Measurements from ENCODE around the gene CLK3. TPM values are rescaled to one million over a fixed set of nuclear protein-coding genes. Genes with fewer than 3 reads are reported as not detected.

Gene CLK3
- total and polyA plus RNA-seq, 2 donors (not counting 3 experiments of a cell fraction or from before 2014, with no cell fraction given) = 75.5 to 121 TPM

DNA sequence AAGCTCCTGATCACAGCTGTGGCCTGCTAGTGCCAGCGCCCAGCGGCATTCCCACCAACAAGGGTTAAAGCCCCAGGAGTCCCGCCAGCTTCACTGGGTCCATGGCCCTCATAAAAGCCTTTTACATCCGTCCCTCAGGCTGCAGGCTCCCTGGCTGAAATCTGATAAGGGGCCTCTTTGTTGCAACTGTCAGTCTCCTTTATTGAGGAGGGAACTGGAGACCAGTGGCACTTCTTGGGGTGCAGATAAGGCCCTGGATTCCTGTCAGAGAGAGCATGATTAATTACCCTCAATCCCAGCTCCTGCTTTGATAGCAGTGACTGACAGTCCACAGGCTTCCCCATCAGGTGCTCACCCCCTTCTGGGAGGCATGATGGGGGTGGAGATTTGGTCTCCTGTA is 30.9 kb upstream of the CLK3 start:
- no peak overlapping the region for H3K4me2 ChIP-seq (ENCODE audit: insufficient read depth, low read length)
- no peak overlapping the region for H3K4me3 ChIP-seq (replicated peaks in 1 of 3; ENCODE audit: insufficient read depth in 1 of 3, low read depth in 1 of 3, low read length in 3 of 3)
- H4K20me1 ChIP-seq (replicated peaks; ENCODE audit: control insufficient read depth, extremely low read depth, insufficient read depth, low read length) = no peaks in the 10 kb centered on the region
- FAIRE-seq = no peak
- no peaks in the 10 kb centered on the region for H3K27me3 ChIP-seq (ENCODE audit: control insufficient read depth in 2 of 2, insufficient read depth in 2 of 2, low read length in 2 of 2)
- dilution Hi-C loops (cut with MboI; ENCODE audit: extremely low pct_ligation_motif_present, low sequenced_read_pairs) (no loop called here), intact Hi-C loops (cut with micrococcal nuclease) (no loop called here)
- CTCF ChIA-PET = no interaction called here
- no peak for DNase-seq (ENCODE audit: low read depth, low spot score)
- H3K36me3 ChIP-seq (ENCODE audit: control insufficient read depth in 2 of 2, extremely low read depth in 1 of 2, insufficient read depth in 2 of 2, low read length in 2 of 2) = no peaks in the 10 kb centered on the region
- H2AFZ ChIP-seq (ENCODE audit: low read depth, low read length) = no peak overlapping the region
- peaks cover 19% of the 10 kb centered on the region for H3K4me1 ChIP-seq (ENCODE audit: control insufficient read depth, extremely low read depth, insufficient read depth, low read length)
- H3K79me2 ChIP-seq (ENCODE audit: control insufficient read depth, insufficient read depth, low read length) = no peaks in the 10 kb centered on the region
- no peaks in the 10 kb centered on the region for H3K9me1 ChIP-seq (replicated peaks; ENCODE audit: control insufficient read depth, extremely low read depth, insufficient read depth, low read length)
- H3K27ac ChIP-seq (ENCODE audit: insufficient read depth, low read depth, low read length) = no peak overlapping the region
- H3K9me3 ChIP-seq (replicated peaks; ENCODE audit: control insufficient read depth, insufficient read depth, low read length) = no peaks in the 10 kb centered on the region
- BruUV-seq (replicated peaks) = no TSS peak
- no peak for TF ChIP-seq POLR2A (IDR thresholded peaks at IDR 0.05; ENCODE audit: low read depth, low read length)
- TF ChIP-seq EZH2 (IDR thresholded peaks at IDR 0.05; ENCODE audit: borderline replicate concordance, low read depth, low read length, severe bottlenecking) = no peak
- TF ChIP-seq MYC (IDR thresholded peaks at IDR 0.05; ENCODE audit: low read depth, low read length) = no peak
- H3K9ac ChIP-seq (replicated peaks; ENCODE audit: extremely low read depth, insufficient read depth, low read length) = no peak overlapping the region
- POLR2A ChIA-PET = no interaction called here

DNA sequence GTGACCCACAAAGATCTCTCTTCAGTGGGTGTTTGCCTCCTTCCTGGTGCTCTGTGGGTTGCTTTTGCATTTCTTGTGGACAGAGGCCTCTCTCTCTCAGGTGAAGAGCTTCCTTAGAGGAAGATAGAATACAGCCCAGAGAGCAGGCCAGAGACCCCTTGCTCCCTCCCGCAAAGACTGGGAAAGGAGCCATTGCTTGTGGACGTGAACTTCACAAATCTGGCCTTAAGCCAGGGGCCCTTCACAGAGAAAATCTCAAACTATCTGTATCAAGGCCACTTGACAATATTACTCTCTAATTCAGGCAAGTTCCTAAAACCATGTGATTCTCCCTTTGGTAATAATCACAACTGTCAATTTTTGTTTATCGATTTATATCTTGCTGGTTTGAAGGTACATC is 30.4 kb upstream of the CLK3 start:
- Histone ChIP-seq H3K9me1 (replicated peaks; ENCODE audit: control insufficient read depth, extremely low read depth, insufficient read depth, low read length) (no peaks in the 10 kb centered on the region), H3K4me3 (replicated peaks in 1 of 3; ENCODE audit: insufficient read depth in 1 of 3, low read depth in 1 of 3, low read length in 3 of 3) (no peak overlapping the region), H2AFZ (ENCODE audit: low read depth, low read length) (no peak overlapping the region), H3K9ac (replicated peaks; ENCODE audit: extremely low read depth, insufficient read depth, low read length) (no peak overlapping the region), H3K79me2 (ENCODE audit: control insufficient read depth, insufficient read depth, low read length) (no peaks in the 10 kb centered on the region), H3K36me3 (ENCODE audit: control insufficient read depth in 2 of 2, extremely low read depth in 1 of 2, insufficient read depth in 2 of 2, low read length in 2 of 2) (no peaks in the 10 kb centered on the region), H3K27ac (ENCODE audit: insufficient read depth, low read depth, low read length) (no peak overlapping the region), H3K9me3 (replicated peaks; ENCODE audit: control insufficient read depth, insufficient read depth, low read length) (no peaks in the 10 kb centered on the region), H4K20me1 (replicated peaks; ENCODE audit: control insufficient read depth, extremely low read depth, insufficient read depth, low read length) (no peaks in the 10 kb centered on the region), H3K4me2 (ENCODE audit: insufficient read depth, low read length) (no peak overlapping the region), H3K4me1 (ENCODE audit: control insufficient read depth, extremely low read depth, insufficient read depth, low read length) (peaks cover 23% of the 10 kb centered on the region), H3K27me3 (ENCODE audit: control insufficient read depth in 2 of 2, insufficient read depth in 2 of 2, low read length in 2 of 2) (no peaks in the 10 kb centered on the region)
- no peak for FAIRE-seq
- intact Hi-C loops (cut with micrococcal nuclease) (no loop called here), dilution Hi-C loops (cut with MboI; ENCODE audit: extremely low pct_ligation_motif_present, low sequenced_read_pairs) (no loop called here)
- DNase-seq (ENCODE audit: low read depth, low spot score) = no peak
- no TSS peak for BruUV-seq (replicated peaks)
- ChIA-PET CTCF (interaction anchor here (0.6 kb wide), 1 partner anchor 211 kb away, joined by 3 read pairs; no protein-coding TSS in a partner anchor), POLR2A (no interaction called here)
- TF ChIP-seq, protein P1, sequence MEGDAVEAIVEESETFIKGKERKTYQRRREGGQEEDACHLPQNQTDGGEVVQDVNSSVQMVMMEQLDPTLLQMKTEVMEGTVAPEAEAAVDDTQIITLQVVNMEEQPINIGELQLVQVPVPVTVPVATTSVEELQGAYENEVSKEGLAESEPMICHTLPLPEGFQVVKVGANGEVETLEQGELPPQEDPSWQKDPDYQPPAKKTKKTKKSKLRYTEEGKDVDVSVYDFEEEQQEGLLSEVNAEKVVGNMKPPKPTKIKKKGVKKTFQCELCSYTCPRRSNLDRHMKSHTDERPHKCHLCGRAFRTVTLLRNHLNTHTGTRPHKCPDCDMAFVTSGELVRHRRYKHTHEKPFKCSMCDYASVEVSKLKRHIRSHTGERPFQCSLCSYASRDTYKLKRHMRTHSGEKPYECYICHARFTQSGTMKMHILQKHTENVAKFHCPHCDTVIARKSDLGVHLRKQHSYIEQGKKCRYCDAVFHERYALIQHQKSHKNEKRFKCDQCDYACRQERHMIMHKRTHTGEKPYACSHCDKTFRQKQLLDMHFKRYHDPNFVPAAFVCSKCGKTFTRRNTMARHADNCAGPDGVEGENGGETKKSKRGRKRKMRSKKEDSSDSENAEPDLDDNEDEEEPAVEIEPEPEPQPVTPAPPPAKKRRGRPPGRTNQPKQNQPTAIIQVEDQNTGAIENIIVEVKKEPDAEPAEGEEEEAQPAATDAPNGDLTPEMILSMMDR (IDR thresholded peaks at IDR 0.05; ENCODE audit: extremely low read depth in 1 of 2, insufficient read depth in 1 of 2, low read depth in 1 of 2, low read length in 2 of 2) = no peak
- no peak for TF ChIP-seq MYC (IDR thresholded peaks at IDR 0.05; ENCODE audit: low read depth, low read length)
- no peak for TF ChIP-seq POLR2AphosphoS5 (IDR thresholded peaks at IDR 0.05; ENCODE audit: insufficient read depth, low read depth, low read length)
- TF ChIP-seq POLR2A (IDR thresholded peaks at IDR 0.05; ENCODE audit: low read depth, low read length) = no peak
- no peak for TF ChIP-seq JUN (IDR thresholded peaks at IDR 0.05; ENCODE audit: borderline replicate concordance, insufficient read depth, insufficient read length, low read depth)
- no peak for TF ChIP-seq GATA2 (IDR thresholded peaks at IDR 0.05; ENCODE audit: insufficient read depth, insufficient read length, low read depth, low read length)
- TF ChIP-seq EZH2 (IDR thresholded peaks at IDR 0.05; ENCODE audit: borderline replicate concordance, low read depth, low read length, severe bottlenecking) = no peak
- TF ChIP-seq, protein P2, sequence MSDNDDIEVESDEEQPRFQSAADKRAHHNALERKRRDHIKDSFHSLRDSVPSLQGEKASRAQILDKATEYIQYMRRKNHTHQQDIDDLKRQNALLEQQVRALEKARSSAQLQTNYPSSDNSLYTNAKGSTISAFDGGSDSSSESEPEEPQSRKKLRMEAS (IDR thresholded peaks at IDR 0.05; ENCODE audit: insufficient read depth, insufficient read length) = no peak
- TF ChIP-seq FOS (IDR thresholded peaks at IDR 0.05; ENCODE audit: borderline replicate concordance, insufficient read depth, low read length) = no peak

Measured in endothelial cell of umbilical vein (primary cell).